HCT116 (cell line): ENCODE measurements around the gene CTXND1. TPM values are rescaled to one million over a fixed set of nuclear protein-coding genes. Genes with fewer than 3 reads are reported as not detected.

Experiments used
- ATAC-seq: fragments of 200-7000 bp; cut with Tn5 transposase; 2 replicates; pipeline ENCODE4 v1.9.1; 2020; ENCODE audit warnings: mild to moderate bottlenecking, moderate library complexity
- BruUV-seq: library from RNA; stranded (reverse); fragments of 400-500 nt; replicated peaks from 2 replicates; lab custom pipeline; 2021; lab: Mats Ljungman, UMichigan
- CTCF ChIA-PET: fragments of 300-600 bp; sonication (Branson Sonifier 250); formaldehyde crosslinking; loops from one replicate; lab custom pipeline; 2021; ENCODE audit warnings: antibody characterized with exemption; lab: Charles Lee
- POLR2A ChIA-PET: fragments of 300-600, 350-600 bp; sonication (Branson Sonifier 250); formaldehyde crosslinking; loops from one replicate; lab custom pipeline; 2021; ENCODE audit warnings: antibody characterized with exemption; lab: Charles Lee
- RAD21 ChIA-PET, 2 experiments: fragments of 300-600 bp; sonication (Branson Sonifier 250); formaldehyde crosslinking; loops; one replicate each; lab custom pipeline; 2023; ENCODE audit warnings: low total read pairs in 2 of 2; ENCODE audit not compliant: uncharacterized antibody in 2 of 2, unreplicated experiment in 2 of 2, low non-redundant PET in 1 of 2; lab: Charles Lee
- DNase-seq: peaks from one replicate; pipeline ENCODE4 v3.0.0-alpha.2; 2010; ENCODE audit warnings: low read depth, low spot score
- H2AFZ ChIP-seq: fragments of 200-600 bp; shearing (Covaris generic), sonication (generic); 2 replicates; pipeline ENCODE4 v1.6.1; 2017; ENCODE audit warnings: low read depth, mixed run types, mixed read lengths, antibody characterized with exemption, low read length; ENCODE audit not compliant: poor library complexity, severe bottlenecking
- H3K27ac ChIP-seq: 2 replicates; pipeline ENCODE4 v1.5.1; 2012; ENCODE audit warnings: low read depth, low read length
- H3K27me3 ChIP-seq: fragments of 200-600 bp; sonication (generic); 2 replicates; pipeline ENCODE4 v1.6.1; 2016; ENCODE audit warnings: mixed run types, low read length, mixed read lengths; ENCODE audit not compliant: insufficient read depth
- H3K36me3 ChIP-seq, 2 experiments: fragments of 200-500 bp in 1 of 2; fragments of 200-600 bp in 1 of 2; sonication (Bioruptor generic) in 1 of 2; sonication (generic) in 1 of 2; 2 replicates each; pipeline versions ENCODE4 v1.5.1 to v1.6.1; 2014 to 2016; ENCODE audit warnings: low read length in 2 of 2, inconsistent platforms in 1 of 2, mixed read lengths in 1 of 2, mixed run types in 1 of 2; ENCODE audit not compliant: insufficient read depth in 2 of 2, control insufficient read depth in 1 of 2
- H3K4me1 ChIP-seq, 2 experiments: fragments of 200-600 bp in 1 of 2; sonication (generic) in 1 of 2; 2 replicates each; pipeline versions ENCODE4 v1.5.1 to v1.6.1; 2012 to 2017; ENCODE audit warnings: low read length in 2 of 2, inconsistent platforms in 1 of 2, mild to moderate bottlenecking in 1 of 2, mixed read lengths in 1 of 2, mixed run types in 1 of 2, moderate library complexity in 1 of 2; ENCODE audit not compliant: insufficient read depth in 2 of 2, control insufficient read depth in 1 of 2
- H3K4me2 ChIP-seq: fragments of 200-600 bp; sonication (generic); 2 replicates; pipeline ENCODE4 v1.6.1; 2017; ENCODE audit warnings: mixed run types, low read length, mixed read lengths
- H3K4me3 ChIP-seq, 2 experiments: fragments of 200-600 bp in 1 of 2; sonication (generic) in 1 of 2; replicated peaks in 1 of 2; 2 replicates each; pipeline ENCODE4 v1.5.1; 2011 to 2016; ENCODE audit warnings: low read length in 2 of 2, control low read depth in 1 of 2, low read depth in 1 of 2, mild to moderate bottlenecking in 1 of 2, mixed read lengths in 1 of 2, mixed run types in 1 of 2
- H3K79me2 ChIP-seq: fragments of 200-600 bp; sonication (generic); 2 replicates; pipeline ENCODE4 v1.6.1; 2017; ENCODE audit warnings: mild to moderate bottlenecking, mixed run types, low read length, moderate library complexity, mixed read lengths; ENCODE audit not compliant: insufficient read depth
- H3K9ac ChIP-seq: fragments of 200-600 bp; sonication (generic); 2 replicates; pipeline ENCODE4 v1.6.1; 2016; ENCODE audit warnings: low read length, mixed read lengths
- H3K9me2 ChIP-seq: fragments of 200-600 bp; sonication (generic), shearing (Covaris generic); 2 replicates; pipeline ENCODE4 v1.6.1; 2017; ENCODE audit warnings: mixed run types, mild to moderate bottlenecking, moderate library complexity; ENCODE audit not compliant: insufficient read depth
- H3K9me3 ChIP-seq, 2 experiments: fragments of 200-500 bp in 1 of 2; fragments of 200-600 bp in 1 of 2; sonication (Bioruptor generic) in 1 of 2; sonication (generic) in 1 of 2; 2 replicates each; pipeline ENCODE4 v1.6.1; 2014 to 2017; ENCODE audit warnings: low read length in 2 of 2, mixed read lengths in 2 of 2, inconsistent platforms in 1 of 2, low read depth in 1 of 2, mild to moderate bottlenecking in 1 of 2, mixed run types in 1 of 2, moderate library complexity in 1 of 2; ENCODE audit not compliant: control insufficient read depth in 1 of 2, insufficient read depth in 1 of 2
- H4K20me1 ChIP-seq: fragments of 200-600 bp; sonication (generic), shearing (Covaris generic); 2 replicates; pipeline ENCODE4 v1.6.1; 2017; ENCODE audit warnings: mixed run types, mild to moderate bottlenecking, moderate library complexity; ENCODE audit not compliant: insufficient read depth
- CBX3 ChIP-seq: IDR thresholded peaks from 2 replicates; pipeline ENCODE4 v1.6.1; 2012; ENCODE audit warnings: low read depth
- EGR1 ChIP-seq: IDR thresholded peaks from 2 replicates; pipeline ENCODE4 v1.6.1; 2012; ENCODE audit warnings: low read depth
- EZH2 ChIP-seq: fragments of 200-600 bp; sonication (generic); IDR thresholded peaks from 2 replicates; pipeline ENCODE4 v1.6.1; 2017; ENCODE audit warnings: antibody characterized with exemption, mixed run types
- FOSL1 ChIP-seq: IDR thresholded peaks from 2 replicates; pipeline ENCODE4 v1.6.1; 2012; ENCODE audit warnings: low read depth
- JUND ChIP-seq: IDR thresholded peaks from 2 replicates; pipeline ENCODE4 v1.6.1; 2012
- POLR2A ChIP-seq: IDR thresholded peaks from 2 replicates; pipeline ENCODE4 v1.7.0; 2011; ENCODE audit warnings: borderline replicate concordance; ENCODE audit not compliant: insufficient read depth, insufficient read length; ENCODE audit errors: extremely low read depth
- POLR2AphosphoS5 ChIP-seq: IDR thresholded peaks from 2 replicates; pipeline ENCODE4 v1.6.1; 2011; ENCODE audit warnings: mild to moderate bottlenecking, low read depth, low read length, moderate library complexity
- RAD21 ChIP-seq: IDR thresholded peaks from 2 replicates; pipeline ENCODE4 v1.6.1; 2012; ENCODE audit warnings: low read depth, mild to moderate bottlenecking
- SIN3A ChIP-seq: IDR thresholded peaks from 2 replicates; pipeline ENCODE4 v1.6.1; 2012; ENCODE audit warnings: low read depth
- SP1 ChIP-seq: IDR thresholded peaks from 2 replicates; pipeline ENCODE4 v1.6.1; 2012; ENCODE audit warnings: low read depth
- YY1 ChIP-seq: IDR thresholded peaks from 2 replicates; pipeline ENCODE4 v1.6.1; 2011; ENCODE audit warnings: low read length, low read depth, moderate library complexity, mild to moderate bottlenecking; ENCODE audit not compliant: insufficient replicate concordance; ENCODE audit errors: extremely low read depth
- ZFX ChIP-seq: fragments of 450-650 bp; IDR thresholded peaks from 2 replicates; pipeline ENCODE4 v1.6.1; 2017
- ZNF274 ChIP-seq: fragments of 200-500 bp; sonication (Bioruptor generic); IDR thresholded peaks from 2 replicates; pipeline ENCODE4 v1.6.1; 2014; ENCODE audit warnings: mild to moderate bottlenecking, low read depth, low read length, inconsistent platforms
- intact Hi-C: fragments of 100-400 bp; cut with micrococcal nuclease; formaldehyde crosslinking; loops from 2 replicates; pipeline ENCODE4 v1.10.0; 2022
- total RNA-seq: library from RNA; stranded (reverse); gene quantifications from one replicate; pipeline ENCODE4 v1.2.1, GENCODE V29; 2021; ENCODE audit not compliant: unreplicated experiment
- TF ChIP-seq, protein P1 (sequence below): IDR thresholded peaks from 2 replicates; pipeline ENCODE4 v1.6.1; 2012
- TF ChIP-seq, protein P2 (sequence below): IDR thresholded peaks from 2 replicates; pipeline ENCODE4 v1.6.1; 2012

Gene CTXND1
- total RNA-seq, 1 experiment from 2014 or later = not detected

DNA sequence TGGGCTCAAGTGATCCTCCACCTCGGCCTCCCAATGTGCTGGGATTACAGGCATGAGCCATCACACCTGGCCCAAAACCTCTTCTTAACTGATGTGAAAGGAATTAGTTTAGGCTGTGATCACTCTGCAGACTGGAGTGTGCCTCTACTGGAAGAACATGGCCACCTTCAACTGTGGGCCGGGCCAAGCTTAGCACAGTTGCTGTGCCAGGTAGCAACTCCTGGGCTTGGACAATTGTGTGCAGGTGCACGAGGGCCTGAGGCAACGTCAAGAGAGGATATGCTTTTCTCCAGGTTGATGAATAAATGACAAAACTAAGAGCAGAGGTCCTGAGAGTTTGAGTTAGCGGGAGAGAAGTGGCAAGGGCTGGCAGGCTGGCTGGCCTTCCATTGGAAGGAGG lies 92.7 kb downstream of the CTXND1 start:
- ChIA-PET RAD21 (no interaction called here), POLR2A (no interaction called here), CTCF (no interaction called here)
- Histone ChIP-seq H3K4me2 (no peak overlapping the region), H3K36me3 (no peaks in the 10 kb centered on the region), H3K27ac (no peak overlapping the region), H3K27me3 (no peaks in the 10 kb centered on the region), H2AFZ (no peak overlapping the region), H3K9me3 (no peaks in the 10 kb centered on the region), H3K9me2 (no peaks in the 10 kb centered on the region), H3K4me3 (no peak overlapping the region), H3K4me1 (peaks cover 3 to 13% of the 10 kb centered on the region in 2 experiments; a peak in 3 of 4 replicates), H3K9ac (no peak overlapping the region), H3K79me2 (no peaks in the 10 kb centered on the region), H4K20me1 (no peaks in the 10 kb centered on the region)
- DNase-seq (no peak), ATAC-seq (no peak)
- TF ChIP-seq EGR1 = no peak
- no peak for TF ChIP-seq POLR2AphosphoS5
- no peak for TF ChIP-seq RAD21
- TF ChIP-seq JUND = no peak
- TF ChIP-seq ZFX = no peak
- intact Hi-C loops = no loop called here
- BruUV-seq = no TSS peak

DNA sequence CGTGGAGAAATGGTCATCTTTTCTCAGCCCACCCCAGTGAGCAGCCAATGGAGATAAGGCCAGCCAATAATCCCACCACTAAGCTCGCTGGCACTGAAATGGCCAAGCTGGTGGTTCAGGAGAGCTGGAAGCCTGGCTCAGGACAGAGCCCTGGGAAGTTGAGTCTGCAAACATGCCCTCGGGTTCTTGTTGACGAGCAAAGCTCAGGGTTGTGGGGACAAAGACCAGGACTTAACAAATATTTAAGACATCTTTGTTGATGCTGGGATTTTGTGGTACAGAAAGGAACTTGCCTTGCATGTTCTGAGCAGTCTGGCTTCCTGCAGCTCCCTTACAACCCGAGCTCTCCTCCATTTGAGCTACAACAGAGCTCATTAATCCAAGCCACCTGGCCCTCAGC lies 94.8 kb downstream of the CTXND1 start:
- Histone ChIP-seq H3K27ac (no peak overlapping the region), H3K27me3 (no peaks in the 10 kb centered on the region)
- intact Hi-C loops = no loop called here
- no peak for TF ChIP-seq SIN3A
- no peak for TF ChIP-seq POLR2A
- TF ChIP-seq, protein P1, sequence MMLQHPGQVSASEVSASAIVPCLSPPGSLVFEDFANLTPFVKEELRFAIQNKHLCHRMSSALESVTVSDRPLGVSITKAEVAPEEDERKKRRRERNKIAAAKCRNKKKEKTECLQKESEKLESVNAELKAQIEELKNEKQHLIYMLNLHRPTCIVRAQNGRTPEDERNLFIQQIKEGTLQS = no peak
- TF ChIP-seq YY1 = no peak
- no peak for TF ChIP-seq FOSL1
- TF ChIP-seq ZFX = no peak
- no peak for TF ChIP-seq EGR1
- TF ChIP-seq, protein P2, sequence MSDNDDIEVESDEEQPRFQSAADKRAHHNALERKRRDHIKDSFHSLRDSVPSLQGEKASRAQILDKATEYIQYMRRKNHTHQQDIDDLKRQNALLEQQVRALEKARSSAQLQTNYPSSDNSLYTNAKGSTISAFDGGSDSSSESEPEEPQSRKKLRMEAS = no peak
- no peak for TF ChIP-seq CBX3
- TF ChIP-seq POLR2AphosphoS5 = no peak
- TF ChIP-seq SP1 = no peak
- no peak for TF ChIP-seq EZH2
- TF ChIP-seq ZNF274 = no peak
- TF ChIP-seq, all 23 proteins: peak for 0
- Histone ChIP-seq H4K20me1 (no peaks in the 10 kb centered on the region), H3K79me2 (no peaks in the 10 kb centered on the region), H2AFZ (no peak overlapping the region), H3K9me2 (no peaks in the 10 kb centered on the region), H3K36me3 (no peaks in the 10 kb centered on the region), H3K4me3 (no peak overlapping the region), H3K9me3 (no peaks in the 10 kb centered on the region), H3K4me2 (no peak overlapping the region), H3K4me1 (peaks cover 8 to 25% of the 10 kb centered on the region in 2 experiments; a peak in 3 of 4 replicates), H3K9ac (no peak overlapping the region)
- BruUV-seq = no TSS peak
- RAD21 ChIA-PET = no interaction called here
- CTCF ChIA-PET = interaction anchor here (1.5 kb wide), 1 partner anchor 304 kb away, joined by 3 read pairs; no protein-coding TSS in a partner anchor
- POLR2A ChIA-PET = no interaction called here
- DNase-seq = no peak
- no peak for ATAC-seq
